Aorta (tissue), 5 donors: ENCODE data around the gene ARFGEF2. TPM values are rescaled to one million over a fixed set of nuclear protein-coding genes. Genes with fewer than 3 reads are reported as not detected.
"Not testable (repeated sequence)": the region's sequence is repeated elsewhere in the genome, so short reads cannot be mapped to it uniquely, and the experiment has no call there.

Experiments
- ATAC-seq: fragments of 200-7000 bp; cut with Tn5 transposase; one replicate; pipeline ENCODE4 v1.9.1; 2022; ENCODE audit warnings: moderate library complexity; ENCODE audit not compliant: low FRiP score
- DNase-seq, 2 donors: peaks; one replicate each; pipeline ENCODE4 v3.0.0-alpha.2; 2020
- H3K27ac ChIP-seq, 2 donors: one replicate each; pipeline ENCODE4 v1.5.1; 2013; ENCODE audit warnings: low read length in 2 of 2, mild to moderate bottlenecking in 2 of 2, moderate library complexity in 2 of 2, control low read depth in 1 of 2, inconsistent platforms in 1 of 2, low read depth in 1 of 2
- H3K27me3 ChIP-seq, 2 donors: one replicate each; pipeline ENCODE4 v1.6.1; 2013; ENCODE audit warnings: control low read depth in 1 of 2, low read length in 1 of 2, mild to moderate bottlenecking in 1 of 2, moderate library complexity in 1 of 2; ENCODE audit not compliant: insufficient read depth in 2 of 2, control insufficient read depth in 1 of 2
- H3K36me3 ChIP-seq, 2 donors: one replicate each; pipeline ENCODE4 v1.6.1; 2013; ENCODE audit warnings: control low read depth in 1 of 2, low read length in 1 of 2, mild to moderate bottlenecking in 1 of 2; ENCODE audit not compliant: insufficient read depth in 2 of 2, control insufficient read depth in 1 of 2
- H3K4me1 ChIP-seq, 2 donors: one replicate each; pipeline ENCODE4 v1.6.1; 2013; ENCODE audit warnings: low read length in 2 of 2, control low read depth in 1 of 2, mild to moderate bottlenecking in 1 of 2, moderate library complexity in 1 of 2; ENCODE audit not compliant: insufficient read depth in 2 of 2, control insufficient read depth in 1 of 2
- H3K4me3 ChIP-seq, 2 donors: one replicate each; pipeline ENCODE4 v1.5.1; 2013; ENCODE audit warnings: low read length in 2 of 2, control low read depth in 1 of 2, mild to moderate bottlenecking in 1 of 2
- H3K9me3 ChIP-seq: one replicate; pipeline ENCODE4 v1.6.1; 2013; ENCODE audit warnings: mild to moderate bottlenecking, low read length; ENCODE audit not compliant: control insufficient read depth
- WGBS, 2 donors: extraction: QIAGEN DNeasy Blood & Tissue Kit; methylation state at CpG; one replicate each; pipeline ENCODE4 v1.1.7; 2013; 5-methylcytosine and 5-hydroxymethylcytosine counted together
- intact Hi-C, 2 donors: fragments of 100-400 bp; cut with DNase I; formaldehyde crosslinking; loops; one replicate each; pipeline versions ENCODE4 v1.14.2 to v1.15.0; 2022
- polyA plus RNA-seq, 2 donors: library from polyadenylated mRNA; stranded (reverse); fragments of 200-250 nt; gene quantifications; one replicate each; pipeline ENCODE4 v1.2.3, GENCODE V29; 2013
- total RNA-seq, 2 donors: library from RNA; stranded (reverse); fragmentation: NEBNext Ultra II Directional; extraction: Animal tissue kit (Norgen Biotek cat#: 25700); gene quantifications; one replicate each; pipeline ENCODE4 v1.2.1, GENCODE V29; 2021
- donor health status: healthy with polysubstance abuse.
- donor health status: Bipolar disorder and iron deficiency.
- donor health status: DM: no; HTN: no; CAD: no.
- donor health status: DM: no; HTN: no; CAD: no.
- donor health status: DM: yes; HTN: yes; CAD: no.

Gene ARFGEF2
- total and polyA plus RNA-seq, 4 donors = 5.8 to 30.2 (median 19.3) TPM

DNA sequence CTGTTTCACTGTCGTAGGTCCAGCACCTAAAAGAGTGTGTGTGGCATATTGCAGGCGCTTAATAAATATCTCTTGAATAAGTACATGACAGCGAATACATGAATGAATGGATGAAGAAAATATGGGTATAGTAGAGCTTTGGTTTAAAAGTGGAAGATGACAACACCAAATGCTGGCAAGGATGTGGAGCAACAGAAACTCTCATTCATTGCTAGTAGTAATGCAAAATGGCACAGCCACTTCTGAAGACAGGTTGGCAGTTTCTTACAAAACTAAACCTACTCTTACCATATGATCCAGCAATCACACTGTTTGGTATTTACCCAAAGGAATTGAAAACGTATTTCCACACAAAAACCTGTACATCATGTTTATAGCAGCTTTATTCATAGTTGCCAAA, 36.3 kb upstream of the ARFGEF2 start:
- no peaks in the 10 kb centered on the region for H3K9me3 ChIP-seq
- ATAC-seq = no peak
- no peaks in the 10 kb centered on the region for H3K27me3 ChIP-seq
- no peak for DNase-seq
- no peak overlapping the region for H3K27ac ChIP-seq
- H3K36me3 ChIP-seq = no peaks in the 10 kb centered on the region
- intact Hi-C loops = no loop called here
- H3K4me1 ChIP-seq = no peaks in the 10 kb centered on the region
- WGBS, 2 donors = 85% methylated on average over 4 of the region's 4 CpGs
- no peak overlapping the region for H3K4me3 ChIP-seq

DNA sequence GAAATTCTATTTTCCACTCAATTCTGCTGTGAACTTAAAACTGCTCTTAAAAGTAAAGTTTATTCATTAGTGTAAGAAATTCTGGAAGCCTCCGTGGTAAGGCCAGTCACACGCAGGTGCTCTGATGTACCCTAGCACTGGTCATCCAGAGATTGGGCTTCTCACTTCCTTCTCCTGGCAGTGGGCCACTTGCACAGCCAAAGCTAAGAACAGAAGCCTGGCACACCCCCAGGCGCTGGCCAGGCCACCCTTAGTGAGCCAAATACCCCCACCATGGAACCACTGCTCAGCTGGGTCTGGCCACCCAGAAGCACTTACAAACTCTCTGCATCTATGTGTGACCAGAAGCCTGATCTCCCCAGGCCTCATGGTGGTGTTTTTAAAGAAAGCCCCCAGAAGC, 35.3 kb upstream of the ARFGEF2 start:
- no peak overlapping the region for H3K4me3 ChIP-seq
- 69 to 77% methylated on average over 3 of the region's 3 CpGs for WGBS, 2 donors
- no peak overlapping the region for H3K27ac ChIP-seq
- no peaks in the 10 kb centered on the region for H3K27me3 ChIP-seq
- ATAC-seq (no peak), DNase-seq (no peak)
- intact Hi-C loops = no loop called here
- no peaks in the 10 kb centered on the region for H3K4me1 ChIP-seq
- H3K36me3 ChIP-seq = no peaks in the 10 kb centered on the region
- H3K9me3 ChIP-seq = no peaks in the 10 kb centered on the region

DNA sequence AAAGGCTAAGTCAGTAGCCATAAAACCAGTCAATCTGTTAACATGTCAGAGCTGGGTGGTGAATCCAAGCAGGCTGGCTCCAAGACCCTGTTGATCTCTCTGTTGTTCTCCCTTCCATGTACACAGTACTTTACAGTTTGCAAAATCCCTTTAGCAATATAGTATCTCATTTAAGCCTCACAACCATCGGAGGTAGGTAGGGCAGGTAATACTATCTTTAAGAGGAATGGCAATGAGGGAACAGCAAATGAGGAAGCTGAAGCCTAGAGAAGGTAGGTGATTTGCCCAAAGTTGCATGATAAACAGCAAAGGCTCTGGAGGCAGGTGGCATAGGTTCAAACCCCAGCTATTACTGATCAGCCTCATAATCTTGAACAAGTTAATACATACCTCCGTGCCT, 34.7 kb upstream of the ARFGEF2 start:
- Histone ChIP-seq H3K27ac (no peak overlapping the region), H3K27me3 (no peaks in the 10 kb centered on the region), H3K4me3 (no peak overlapping the region), H3K4me1 (no peaks in the 10 kb centered on the region), H3K9me3 (no peaks in the 10 kb centered on the region), H3K36me3 (no peaks in the 10 kb centered on the region)
- DNase-seq = no peak
- 86 to 93% methylated on average over 2 of the region's 2 CpGs for WGBS, 2 donors
- ATAC-seq = no peak
- intact Hi-C loops = no loop called here

DNA sequence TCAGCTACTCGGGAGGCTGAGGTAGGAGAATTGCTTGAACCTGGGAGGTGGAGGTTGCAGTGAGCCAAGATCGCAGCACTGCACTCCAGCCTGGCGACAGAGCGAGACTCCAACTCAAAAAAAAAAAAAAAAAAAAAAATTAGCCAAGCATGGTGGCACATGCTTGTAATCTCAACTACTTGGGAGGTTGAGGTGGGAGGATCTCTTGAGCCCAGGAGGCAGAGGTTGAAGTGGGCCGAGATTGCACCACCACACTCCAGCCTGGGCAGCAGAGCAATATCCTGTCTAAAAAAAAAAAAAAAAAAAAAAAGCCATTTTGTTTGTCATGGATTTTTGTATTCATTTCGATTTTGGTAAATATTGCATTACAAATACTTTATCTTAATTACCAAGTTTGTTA, 33.0 kb upstream of the ARFGEF2 start:
- WGBS, 2 donors = 91 to 93% methylated on average over 4 to 6 of the region's 6 CpGs
- H3K27me3 ChIP-seq, H3K27ac ChIP-seq, DNase-seq, H3K36me3 ChIP-seq, ATAC-seq, H3K9me3 ChIP-seq, intact Hi-C loops, H3K4me3 ChIP-seq, H3K4me1 ChIP-seq: not testable (repeated sequence)

DNA sequence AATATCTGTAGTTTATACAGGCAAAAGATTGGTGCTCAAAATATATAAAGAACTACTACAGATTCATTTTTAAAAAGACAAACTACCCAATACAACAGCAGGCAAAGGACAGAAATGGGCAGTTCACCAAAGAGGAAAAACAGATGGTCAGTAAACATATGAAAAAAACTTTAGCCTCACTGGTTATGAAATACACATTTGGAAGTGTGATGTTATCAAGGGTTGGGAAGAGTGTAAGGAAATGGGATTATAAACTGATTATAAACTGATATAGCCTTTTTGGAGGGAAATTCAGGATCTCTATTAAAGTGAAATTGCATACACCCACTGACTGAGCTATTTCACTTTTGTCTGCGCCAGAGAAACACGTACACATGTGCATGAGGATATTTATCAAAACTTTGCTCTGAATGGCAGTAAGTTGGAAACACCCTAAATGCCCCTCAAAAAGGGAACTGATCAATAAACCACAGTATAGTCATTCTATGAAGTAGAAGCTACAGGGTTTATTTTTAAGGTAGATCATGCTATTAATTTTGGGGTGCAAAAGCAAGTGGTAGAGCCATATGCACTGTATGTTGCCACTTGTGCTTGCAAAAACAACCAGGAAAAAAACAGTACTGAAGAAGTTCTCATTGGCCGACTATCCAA, 32.2 kb upstream of the ARFGEF2 start:
- ATAC-seq (no peak), DNase-seq (no peak)
- no peak overlapping the region for H3K27ac ChIP-seq
- H3K4me3 ChIP-seq = no peak overlapping the region
- no peaks in the 10 kb centered on the region for H3K36me3 ChIP-seq
- intact Hi-C loops = no loop called here
- no peaks in the 10 kb centered on the region for H3K27me3 ChIP-seq
- no peaks in the 10 kb centered on the region for H3K4me1 ChIP-seq
- peaks cover 5% of the 10 kb centered on the region for H3K9me3 ChIP-seq
- 83 to 84% methylated on average over 3 of the region's 3 CpGs for WGBS, 2 donors

DNA sequence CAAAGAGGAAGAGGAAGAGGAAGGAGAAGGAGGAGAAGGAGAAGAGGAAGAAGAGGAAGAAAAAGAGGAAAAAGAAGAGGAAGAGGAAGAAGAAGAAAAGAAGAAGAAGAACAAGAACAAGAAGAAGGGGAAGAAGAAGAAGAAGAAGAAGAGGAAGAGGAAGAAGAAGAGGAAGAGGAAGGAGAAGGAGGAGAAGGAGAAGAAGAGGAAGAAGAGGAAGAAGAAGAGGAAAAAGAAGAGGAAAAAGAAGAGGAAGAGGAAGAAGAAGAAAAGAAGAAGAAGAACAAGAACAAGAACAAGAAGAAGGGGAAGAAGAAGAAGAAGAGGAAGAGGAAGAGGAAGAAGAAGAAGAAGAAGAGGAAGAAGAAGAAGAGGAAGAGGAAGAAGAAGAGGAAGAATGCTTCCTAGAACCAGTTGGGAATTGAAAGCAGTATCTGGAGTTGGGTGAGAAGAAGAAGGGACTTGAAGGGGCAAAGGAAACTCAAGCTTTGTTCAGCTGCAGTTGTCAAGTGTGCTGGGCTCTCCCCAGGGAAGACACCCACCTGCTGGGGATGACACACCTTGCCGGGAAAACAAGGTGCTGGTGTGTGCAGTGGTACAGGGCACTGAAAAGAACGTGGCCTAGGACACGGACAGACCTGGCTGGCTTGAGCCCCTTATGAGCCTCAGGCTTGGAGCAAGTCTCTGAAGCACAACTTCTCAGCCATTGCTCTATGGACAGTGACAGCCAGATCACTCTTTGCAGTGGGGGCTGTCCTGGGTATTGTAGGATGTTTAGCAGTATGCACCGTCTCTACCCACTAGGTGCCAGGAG, 30.1 kb upstream of the ARFGEF2 start:
- ATAC-seq = no peak
- intact Hi-C loops = no loop called here
- WGBS, 2 donors = 59 to 78% methylated on average over 4 of the region's 4 CpGs
- Histone ChIP-seq H3K4me3 (no peak overlapping the region), H3K27me3 (no peaks in the 10 kb centered on the region), H3K36me3 (no peaks in the 10 kb centered on the region), H3K27ac (no peak overlapping the region), H3K4me1 (no peaks in the 10 kb centered on the region), H3K9me3 (peaks cover 5% of the 10 kb centered on the region)
- no peak for DNase-seq

DNA sequence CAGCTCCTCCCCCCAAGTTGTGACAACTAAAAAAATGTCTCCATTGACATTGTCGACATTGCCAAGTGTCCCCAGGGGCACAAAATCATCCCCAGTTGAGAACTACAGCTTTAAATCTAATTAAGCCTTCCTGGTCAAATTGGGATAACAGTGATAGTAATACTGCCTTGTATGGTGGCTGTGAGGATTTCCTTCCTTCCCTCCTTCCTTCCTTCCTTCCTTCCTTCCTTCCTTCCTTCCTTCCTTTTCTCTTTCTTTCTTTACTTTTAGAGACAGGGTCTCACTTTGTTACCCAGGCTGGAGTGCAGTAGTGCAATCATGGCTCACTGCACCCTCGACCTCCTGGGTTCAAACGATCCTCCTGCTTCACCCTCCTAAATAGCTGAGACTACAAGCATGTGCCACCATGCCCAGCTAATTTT, 29.5 kb upstream of the ARFGEF2 start:
- no peak for ATAC-seq
- WGBS, 2 donors = 60 to 71% methylated on average over 3 of the region's 3 CpGs
- Histone ChIP-seq H3K27me3 (no peaks in the 10 kb centered on the region), H3K36me3 (no peaks in the 10 kb centered on the region), H3K4me1 (no peaks in the 10 kb centered on the region), H3K27ac (no peak overlapping the region), H3K9me3 (peaks cover 5% of the 10 kb centered on the region), H3K4me3 (no peak overlapping the region)
- intact Hi-C loops = no loop called here
- no peak for DNase-seq

DNA sequence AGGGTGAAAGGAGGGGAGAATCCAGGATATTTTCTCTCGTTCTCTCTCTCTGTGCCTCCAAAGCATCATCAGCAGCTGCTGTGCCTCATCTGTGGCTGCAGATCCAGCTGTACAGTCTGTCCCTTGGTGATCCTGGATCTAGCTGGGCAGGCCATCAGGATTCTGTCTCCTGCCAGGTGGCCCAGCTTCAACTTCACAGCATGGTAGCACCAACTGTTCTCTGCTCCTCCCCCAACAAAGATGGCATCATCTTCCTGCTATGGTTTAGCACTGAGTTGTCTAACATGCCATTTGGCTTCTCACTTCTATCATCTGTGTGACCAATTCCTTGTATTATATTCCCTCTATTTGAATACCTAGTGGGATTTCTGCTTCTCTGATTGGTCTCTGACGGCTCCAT, 28.6 kb upstream of the ARFGEF2 start:
- ATAC-seq (no peak), DNase-seq (no peak)
- Histone ChIP-seq H3K27ac (no peak overlapping the region), H3K36me3 (no peaks in the 10 kb centered on the region), H3K27me3 (no peaks in the 10 kb centered on the region), H3K4me3 (no peak overlapping the region), H3K4me1 (no peaks in the 10 kb centered on the region), H3K9me3 (peaks cover 5% of the 10 kb centered on the region)
- WGBS, 2 donors = 68% methylated on average over 2 of the region's 2 CpGs
- intact Hi-C loops = no loop called here

DNA sequence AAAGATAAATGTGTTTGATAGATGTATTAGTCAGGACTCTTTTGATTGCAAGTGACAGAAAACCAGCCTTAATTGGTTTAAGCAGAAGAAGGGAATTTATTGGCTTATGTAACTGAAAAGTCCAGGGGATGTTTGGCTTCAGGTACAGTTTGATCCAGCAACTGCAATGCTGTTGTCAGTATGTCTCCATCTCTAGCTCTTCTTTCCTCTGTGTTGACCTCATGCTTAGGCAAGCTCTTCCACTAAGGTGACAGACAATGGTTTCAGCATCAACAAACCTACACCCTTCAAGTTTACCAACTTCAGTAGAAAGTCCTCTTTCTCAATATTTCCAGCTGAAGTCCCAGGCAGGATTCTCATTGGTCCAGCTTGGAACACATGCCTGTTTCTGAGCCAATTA, 28.1 kb upstream of the ARFGEF2 start:
- no peak for ATAC-seq
- intact Hi-C loops = no loop called here
- no peaks in the 10 kb centered on the region for H3K4me1 ChIP-seq

More for the DNA sequence above, 28.1 kb upstream of the ARFGEF2 start:
- Histone ChIP-seq H3K36me3 (no peaks in the 10 kb centered on the region), H3K27me3 (no peaks in the 10 kb centered on the region), H3K4me3 (no peak overlapping the region), H3K9me3 (peaks cover 5% of the 10 kb centered on the region), H3K27ac (no peak overlapping the region)
- no peak for DNase-seq
